GM23338 (cell line): Measurements from ENCODE around the gene TRIOBP. TPM values are rescaled to one million over a fixed set of nuclear protein-coding genes. Genes with fewer than 3 reads are reported as not detected.

ENCODE experiments used
- ATAC-seq: fragments of 200-7000 bp; cut with Tn5 transposase; 3 replicates; pipeline ENCODE4 v1.9.1; 2020
- DNase-seq: peaks from one replicate; pipeline ENCODE4 v3.0.0-alpha.2; 2015; ENCODE audit warnings: low spot score
- H2AFZ ChIP-seq: fragments of 200-600 bp; sonication (generic); 2 replicates; pipeline ENCODE4 v1.8.0; 2016; ENCODE audit warnings: antibody characterized with exemption, mild to moderate bottlenecking, moderate library complexity
- H3F3A ChIP-seq: fragments of 200-600 bp; sonication (generic); replicated peaks from 2 replicates; pipeline ENCODE4 v1.8.0; 2017; ENCODE audit warnings: antibody characterized with exemption, mixed run types, low read depth
- H3K27ac ChIP-seq: fragments of 200-600 bp; sonication (generic); 2 replicates; pipeline ENCODE4 v1.6.1; 2016; ENCODE audit warnings: low read depth
- H3K27me3 ChIP-seq: fragments of 200-600 bp; sonication (generic); 2 replicates; pipeline ENCODE4 v1.8.0; 2016; ENCODE audit warnings: mild to moderate bottlenecking, mixed run types, moderate library complexity; ENCODE audit not compliant: insufficient read depth
- H3K36me3 ChIP-seq: fragments of 200-600 bp; sonication (generic); 2 replicates; pipeline ENCODE4 v1.8.0; 2016; ENCODE audit warnings: mild to moderate bottlenecking; ENCODE audit not compliant: insufficient read depth
- H3K4me1 ChIP-seq: fragments of 200-600 bp; sonication (generic); 2 replicates; pipeline ENCODE4 v1.8.0; 2016; ENCODE audit warnings: mild to moderate bottlenecking, moderate library complexity; ENCODE audit not compliant: insufficient read depth
- H3K4me2 ChIP-seq: fragments of 200-600 bp; sonication (generic); 2 replicates; pipeline ENCODE4 v1.7.1; 2017; ENCODE audit warnings: mixed run types
- H3K4me3 ChIP-seq: fragments of 200-600 bp; sonication (generic); 2 replicates; pipeline ENCODE4 v1.6.1; 2016; ENCODE audit warnings: mixed run types
- H3K79me2 ChIP-seq: fragments of 200-600 bp; sonication (generic); replicated peaks from 2 replicates; pipeline ENCODE4 v1.8.0; 2017; ENCODE audit warnings: mild to moderate bottlenecking; ENCODE audit not compliant: insufficient read depth
- H3K9me2 ChIP-seq: fragments of 200-600 bp; sonication (generic); 2 replicates; pipeline ENCODE4 v1.8.0; 2017; ENCODE audit not compliant: insufficient read depth
- H4K20me1 ChIP-seq: fragments of 200-600 bp; sonication (generic); replicated peaks from 2 replicates; pipeline ENCODE4 v1.8.0; 2017; ENCODE audit warnings: mild to moderate bottlenecking; ENCODE audit not compliant: insufficient read depth
- H3K27ac Mint-ChIP-seq: 2 replicates; pipeline ENCODE4 v1.8.0; 2020; ENCODE audit warnings: inconsistent platforms, mild to moderate bottlenecking, moderate library complexity, mixed read lengths
- H3K27me3 Mint-ChIP-seq: 3 replicates; pipeline ENCODE4 v1.8.0; 2022; ENCODE audit warnings: low read depth, mild to moderate bottlenecking, moderate library complexity, mixed read lengths, inconsistent platforms; ENCODE audit not compliant: insufficient read depth, poor library complexity
- H3K36me3 Mint-ChIP-seq: 3 replicates; pipeline ENCODE4 v1.8.0; 2021; ENCODE audit warnings: low read depth, mild to moderate bottlenecking, inconsistent platforms, moderate library complexity, mixed read lengths
- H3K4me1 Mint-ChIP-seq: 3 replicates; pipeline ENCODE4 v1.8.0; 2020; ENCODE audit warnings: mild to moderate bottlenecking, inconsistent platforms, mixed read lengths
- H3K4me3 Mint-ChIP-seq: 3 replicates; pipeline ENCODE4 v1.8.0; 2021; ENCODE audit warnings: moderate library complexity, mild to moderate bottlenecking, inconsistent platforms, mixed read lengths
- H3K9me3 Mint-ChIP-seq: 3 replicates; pipeline ENCODE4 v1.8.0; 2020; ENCODE audit warnings: moderate library complexity, mild to moderate bottlenecking, inconsistent platforms, mixed read lengths
- CREB1 ChIP-seq: fragments of 250-450 bp; sonication (Bioruptor Pico); IDR thresholded peaks from 2 replicates; pipeline ENCODE4 v1.5.0; 2020; ENCODE audit warnings: low read depth, mild to moderate bottlenecking, moderate library complexity
- EZH2 ChIP-seq: fragments of 200-600 bp; sonication (generic); IDR thresholded peaks from one replicate; pipeline ENCODE4 v1.8.0; 2017; ENCODE audit warnings: antibody characterized with exemption, mild to moderate bottlenecking, low read depth; ENCODE audit not compliant: unreplicated experiment
- EZH2phosphoT487 ChIP-seq: fragments of 200-600 bp; sonication (generic); IDR thresholded peaks from one replicate; pipeline ENCODE4 v1.8.1; 2018; ENCODE audit warnings: antibody characterized with exemption; ENCODE audit not compliant: unreplicated experiment
- JUNB ChIP-seq: IDR thresholded peaks from one replicate; pipeline ENCODE4 v1.6.1; 2016; ENCODE audit warnings: antibody characterized with exemption; ENCODE audit not compliant: unreplicated experiment
- NANOG ChIP-seq: IDR thresholded peaks from 2 replicates; pipeline ENCODE4 v1.6.1; 2016; ENCODE audit warnings: antibody characterized with exemption, borderline replicate concordance
- POLR2AphosphoS5 ChIP-seq: IDR thresholded peaks from 2 replicates; pipeline ENCODE4 v1.6.1; 2016; ENCODE audit warnings: antibody characterized with exemption, low read depth
- REST ChIP-seq: IDR thresholded peaks from one replicate; pipeline ENCODE4 v1.6.1; 2018; ENCODE audit warnings: antibody characterized with exemption; ENCODE audit not compliant: unreplicated experiment
- STAT1 ChIP-seq: IDR thresholded peaks from one replicate; pipeline ENCODE4 v1.6.1; 2016; ENCODE audit warnings: antibody characterized with exemption; ENCODE audit not compliant: unreplicated experiment
- ZNF114 ChIP-seq: fragments of 250-450 bp; sonication (Bioruptor Pico); IDR thresholded peaks from 2 replicates; pipeline ENCODE4 v1.5.0; 2020; ENCODE audit warnings: mild to moderate bottlenecking, moderate library complexity
- ZNF331 ChIP-seq: fragments of 250-450 bp; sonication (Bioruptor Pico); IDR thresholded peaks from 2 replicates; pipeline ENCODE4 v1.5.0; 2020; ENCODE audit warnings: low read depth, mild to moderate bottlenecking, moderate library complexity
- ZNF462 ChIP-seq: fragments of 250-450 bp; sonication (Bioruptor Pico); IDR thresholded peaks from 2 replicates; pipeline ENCODE4 v1.5.0; 2020; ENCODE audit warnings: mild to moderate bottlenecking, moderate library complexity
- polyA plus RNA-seq: library from polyadenylated mRNA; unstranded; fragments of >200 nt; fragmentation: Nextera tagmentation; extraction: Ambion mirVana; gene quantifications from 2 replicates; pipeline ENCODE4 v1.2.1, GENCODE V29; 2016
- total RNA-seq: library from RNA; depleted of rRNA; stranded (reverse); fragments of >200 nt; shearing (Covaris generic); gene quantifications from 2 replicates; pipeline ENCODE4 v1.2.3, GENCODE V29; 2014
- TF ChIP-seq, protein P1 (sequence below): IDR thresholded peaks from 2 replicates; pipeline ENCODE4 v1.6.1; 2016; ENCODE audit warnings: antibody characterized with exemption
- TF ChIP-seq, protein P2 (sequence below), 2 experiments: fragments of 200-600 bp in 1 of 2; sonication (generic) in 1 of 2; conservative IDR thresholded peaks; 2 replicates each; pipeline versions ENCODE4 v1.5.1 to v1.6.1; 2016 to 2017; ENCODE audit warnings: antibody characterized with exemption in 2 of 2, low read depth in 2 of 2, mild to moderate bottlenecking in 2 of 2, moderate library complexity in 1 of 2

TRIOBP gene
- total and polyA plus RNA-seq, 2 experiments from 2014 or later: 21.4 to 48.4 TPM

DNA sequence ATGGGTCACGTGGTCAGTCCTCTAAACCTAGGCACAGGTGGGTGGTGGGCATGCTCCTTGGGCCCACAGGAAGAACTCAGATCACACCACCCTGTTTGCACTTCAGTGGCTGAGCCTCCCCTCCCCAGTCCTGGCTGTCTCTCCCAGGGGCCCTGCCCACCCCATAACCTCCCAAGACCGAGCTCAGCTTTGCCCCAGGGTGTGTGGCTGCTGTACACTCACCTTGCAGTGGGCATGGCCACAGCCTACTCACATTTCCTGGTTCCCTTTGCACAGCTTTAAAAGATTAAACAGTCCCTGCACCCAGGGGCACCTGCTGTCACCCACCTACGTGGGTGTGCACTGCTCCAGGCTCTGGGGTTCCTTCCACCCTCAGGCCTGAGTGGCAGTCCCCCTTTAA is 13.8 kb downstream of the TRIOBP start:
- Histone ChIP-seq H3K79me2 (no peaks in the 10 kb centered on the region), H2AFZ (no peak overlapping the region), H3K4me1 (no peaks in the 10 kb centered on the region), H3K27ac (no peak overlapping the region), H3K9me2 (no peaks in the 10 kb centered on the region), H3F3A (no peaks in the 10 kb centered on the region), H3K4me3 (no peak overlapping the region), H3K4me2 (no peak overlapping the region), H3K27me3 (no peaks in the 10 kb centered on the region), H4K20me1 (no peaks in the 10 kb centered on the region), H3K36me3 (no peaks in the 10 kb centered on the region)
- Mint-ChIP-seq H3K4me3 (no peak overlapping the region), H3K4me1 (peaks cover 8% of the 10 kb centered on the region), H3K27me3 (peaks cover 11% of the 10 kb centered on the region), H3K27ac (no peak overlapping the region), H3K36me3 (peaks cover 48% of the 10 kb centered on the region), H3K9me3 (no peaks in the 10 kb centered on the region)
- no peak for ATAC-seq
- no peak for DNase-seq
- TF ChIP-seq EZH2: no peak
- TF ChIP-seq CREB1 (CRISPR knock-in tag): no peak
- TF ChIP-seq REST: no peak
- TF ChIP-seq POLR2AphosphoS5: no peak
- no peak for TF ChIP-seq NANOG
- no peak for TF ChIP-seq EZH2phosphoT487
- TF ChIP-seq, protein P1, sequence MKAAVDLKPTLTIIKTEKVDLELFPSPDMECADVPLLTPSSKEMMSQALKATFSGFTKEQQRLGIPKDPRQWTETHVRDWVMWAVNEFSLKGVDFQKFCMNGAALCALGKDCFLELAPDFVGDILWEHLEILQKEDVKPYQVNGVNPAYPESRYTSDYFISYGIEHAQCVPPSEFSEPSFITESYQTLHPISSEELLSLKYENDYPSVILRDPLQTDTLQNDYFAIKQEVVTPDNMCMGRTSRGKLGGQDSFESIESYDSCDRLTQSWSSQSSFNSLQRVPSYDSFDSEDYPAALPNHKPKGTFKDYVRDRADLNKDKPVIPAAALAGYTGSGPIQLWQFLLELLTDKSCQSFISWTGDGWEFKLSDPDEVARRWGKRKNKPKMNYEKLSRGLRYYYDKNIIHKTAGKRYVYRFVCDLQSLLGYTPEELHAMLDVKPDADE: no peak
- TF ChIP-seq STAT1: no peak
- TF ChIP-seq, protein P2, sequence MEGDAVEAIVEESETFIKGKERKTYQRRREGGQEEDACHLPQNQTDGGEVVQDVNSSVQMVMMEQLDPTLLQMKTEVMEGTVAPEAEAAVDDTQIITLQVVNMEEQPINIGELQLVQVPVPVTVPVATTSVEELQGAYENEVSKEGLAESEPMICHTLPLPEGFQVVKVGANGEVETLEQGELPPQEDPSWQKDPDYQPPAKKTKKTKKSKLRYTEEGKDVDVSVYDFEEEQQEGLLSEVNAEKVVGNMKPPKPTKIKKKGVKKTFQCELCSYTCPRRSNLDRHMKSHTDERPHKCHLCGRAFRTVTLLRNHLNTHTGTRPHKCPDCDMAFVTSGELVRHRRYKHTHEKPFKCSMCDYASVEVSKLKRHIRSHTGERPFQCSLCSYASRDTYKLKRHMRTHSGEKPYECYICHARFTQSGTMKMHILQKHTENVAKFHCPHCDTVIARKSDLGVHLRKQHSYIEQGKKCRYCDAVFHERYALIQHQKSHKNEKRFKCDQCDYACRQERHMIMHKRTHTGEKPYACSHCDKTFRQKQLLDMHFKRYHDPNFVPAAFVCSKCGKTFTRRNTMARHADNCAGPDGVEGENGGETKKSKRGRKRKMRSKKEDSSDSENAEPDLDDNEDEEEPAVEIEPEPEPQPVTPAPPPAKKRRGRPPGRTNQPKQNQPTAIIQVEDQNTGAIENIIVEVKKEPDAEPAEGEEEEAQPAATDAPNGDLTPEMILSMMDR (conservative IDR thresholded peaks at IDR 0.05; ENCODE audit: low read depth in 2 of 2): no peak
- no peak for TF ChIP-seq ZNF114 (CRISPR knock-in tag)
- no peak for TF ChIP-seq ZNF331 (CRISPR knock-in tag)
- TF ChIP-seq ZNF462: no peak
- no peak for TF ChIP-seq JUNB
